ENCODE measurements around the gene LIMA1. TPM values are rescaled to one million over a fixed set of nuclear protein-coding genes. Genes with fewer than 3 reads are reported as not detected.

LIMA1 gene
- total RNA-seq, 1 experiment from 2014 or later: 48.9 TPM

- CTCF ChIA-PET: no interaction called here
- BruUV-seq (replicated peaks): no TSS peak
- H3K27ac Mint-ChIP-seq (ENCODE audit: unreplicated experiment): no peak overlapping the region
- peaks cover 9% of the 10 kb centered on the region for H3K4me1 Mint-ChIP-seq (ENCODE audit: low read depth, unreplicated experiment)
- TF ChIP-seq CTCF (IDR thresholded peaks at IDR 0.05; ENCODE audit: unreplicated experiment): no peak
- H3K27me3 Mint-ChIP-seq (ENCODE audit: unreplicated experiment): no peaks in the 10 kb centered on the region
- H3K9me3 Mint-ChIP-seq (ENCODE audit: low read depth, unreplicated experiment): no peaks in the 10 kb centered on the region
- no peaks in the 10 kb centered on the region for H3K36me3 Mint-ChIP-seq (ENCODE audit: insufficient read depth, unreplicated experiment)
- intact Hi-C loops (cut with micrococcal nuclease; ENCODE audit: unreplicated experiment): no loop called here
- no peak overlapping the region for H3K4me3 Mint-ChIP-seq (ENCODE audit: low read depth, unreplicated experiment)
- no peak for DNase-seq
These were observed 68.3 kb downstream of the LIMA1 start for GRCh38 chr12:50215033-50215432.

- no peak for DNase-seq
- no TSS peak for BruUV-seq (replicated peaks)
- CTCF ChIA-PET: interaction anchor here (0.6 kb wide), 1 partner anchor 473 kb away, joined by 3 read pairs; no protein-coding TSS in a partner anchor
- intact Hi-C loops (cut with micrococcal nuclease; ENCODE audit: unreplicated experiment): no loop called here
- no peaks in the 10 kb centered on the region for H3K36me3 Mint-ChIP-seq (ENCODE audit: insufficient read depth, unreplicated experiment)
- no peak for TF ChIP-seq CTCF (IDR thresholded peaks at IDR 0.05; ENCODE audit: unreplicated experiment)
- H3K9me3 Mint-ChIP-seq (ENCODE audit: low read depth, unreplicated experiment): no peaks in the 10 kb centered on the region
- H3K27me3 Mint-ChIP-seq (ENCODE audit: unreplicated experiment): no peaks in the 10 kb centered on the region
- no peak overlapping the region for H3K4me3 Mint-ChIP-seq (ENCODE audit: low read depth, unreplicated experiment)
- no peak overlapping the region for H3K27ac Mint-ChIP-seq (ENCODE audit: unreplicated experiment)
- peaks cover 9% of the 10 kb centered on the region for H3K4me1 Mint-ChIP-seq (ENCODE audit: low read depth, unreplicated experiment)
These were observed 69.3 kb downstream of the LIMA1 start for GRCh38 chr12:50214018-50214417.

GRCh38 chr12:50213439-50213838 is 69.9 kb downstream of the LIMA1 start:
- no TSS peak for BruUV-seq (replicated peaks)
- TF ChIP-seq CTCF (IDR thresholded peaks at IDR 0.05; ENCODE audit: unreplicated experiment): no peak
- Mint-ChIP-seq H3K4me1 (ENCODE audit: low read depth, unreplicated experiment) (peaks cover 9% of the 10 kb centered on the region), H3K27me3 (ENCODE audit: unreplicated experiment) (no peaks in the 10 kb centered on the region), H3K9me3 (ENCODE audit: low read depth, unreplicated experiment) (no peaks in the 10 kb centered on the region), H3K27ac (ENCODE audit: unreplicated experiment) (no peak overlapping the region), H3K4me3 (ENCODE audit: low read depth, unreplicated experiment) (no peak overlapping the region), H3K36me3 (ENCODE audit: insufficient read depth, unreplicated experiment) (no peaks in the 10 kb centered on the region)
- CTCF ChIA-PET: interaction anchor here (0.6 kb wide), 1 partner anchor 473 kb away, joined by 3 read pairs; no protein-coding TSS in a partner anchor
- intact Hi-C loops (cut with micrococcal nuclease; ENCODE audit: unreplicated experiment): no loop called here
- no peak for DNase-seq

GRCh38 chr12:50212071-50212467 is 71.3 kb downstream of the LIMA1 start:
- no peak overlapping the region for H3K4me3 Mint-ChIP-seq (ENCODE audit: low read depth, unreplicated experiment)
- intact Hi-C loops (cut with micrococcal nuclease; ENCODE audit: unreplicated experiment): no loop called here
- BruUV-seq (replicated peaks): no TSS peak
- H3K27ac Mint-ChIP-seq (ENCODE audit: unreplicated experiment): no peak overlapping the region
- no peaks in the 10 kb centered on the region for H3K36me3 Mint-ChIP-seq (ENCODE audit: insufficient read depth, unreplicated experiment)
- no peak for DNase-seq
- no peaks in the 10 kb centered on the region for H3K9me3 Mint-ChIP-seq (ENCODE audit: low read depth, unreplicated experiment)
- CTCF ChIA-PET: interaction anchor here (0.6 kb wide), 1 partner anchor 178 kb away, joined by 3 read pairs; no protein-coding TSS in a partner anchor
- H3K4me1 Mint-ChIP-seq (ENCODE audit: low read depth, unreplicated experiment): peaks cover 9% of the 10 kb centered on the region
- no peaks in the 10 kb centered on the region for H3K27me3 Mint-ChIP-seq (ENCODE audit: unreplicated experiment)
- TF ChIP-seq CTCF (IDR thresholded peaks at IDR 0.05; ENCODE audit: unreplicated experiment): no peak
